ENCODE results near the gene PAPSS1.

PAPSS1 gene

DNA sequence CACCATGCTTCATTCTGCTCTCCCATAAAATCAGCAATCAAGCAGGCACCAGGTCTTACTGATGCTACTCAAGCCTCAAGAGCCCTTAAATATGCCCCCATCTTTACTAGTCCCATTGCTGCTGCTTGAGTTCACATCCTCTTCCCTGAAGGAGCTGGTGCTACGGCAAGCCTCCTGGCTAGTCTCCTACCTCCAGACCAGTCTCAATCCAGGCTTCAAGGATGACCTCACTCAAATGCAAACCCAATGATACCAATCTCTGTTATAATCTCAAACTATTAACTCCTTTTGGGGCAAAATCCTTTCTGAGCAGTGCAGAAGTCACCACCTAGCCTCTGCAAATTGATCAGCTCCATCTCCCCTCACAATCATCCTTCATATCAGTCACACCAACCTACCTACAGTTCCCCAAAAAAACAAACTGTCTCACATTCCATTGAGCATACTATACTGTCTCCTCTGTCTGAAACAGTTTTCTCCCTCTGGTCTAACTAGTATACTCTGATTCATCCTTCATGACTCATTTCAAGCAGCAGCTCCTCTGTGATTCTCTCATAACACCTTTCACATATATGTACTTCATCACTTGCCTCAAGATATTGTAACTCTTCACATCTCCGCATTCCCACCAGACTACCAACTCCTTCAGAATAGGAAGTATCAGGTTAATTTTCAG lies 30.0 kb downstream of the PAPSS1 start:
- Histone ChIP-seq H3K4me2 (ENCODE audit: low read length) (no peak overlapping the region), H3K79me2 (ENCODE audit: control insufficient read depth, low read length) (no peaks in the 10 kb centered on the region), H3F3A (ENCODE audit: control insufficient read depth, insufficient read depth) (no peaks in the 10 kb centered on the region), H3K27me3 (ENCODE audit: control insufficient read depth, low read length) (no peaks in the 10 kb centered on the region), H3K27ac (ENCODE audit: low read depth, low read length) (no peak overlapping the region), H3K4me3 (ENCODE audit: low read length) (no peak overlapping the region), H3K9me3 (ENCODE audit: control insufficient read depth, insufficient read depth, low read length) (no peaks in the 10 kb centered on the region), H3K4me1 (ENCODE audit: control insufficient read depth, low read length) (no peaks in the 10 kb centered on the region), H3K9me2 (replicated peaks; ENCODE audit: control insufficient read depth, low read length) (no peaks in the 10 kb centered on the region), H4K20me1 (ENCODE audit: control insufficient read depth, insufficient read depth, low read depth, low read length) (no peaks in the 10 kb centered on the region), H3K36me3 (ENCODE audit: control insufficient read depth, low read length) (peaks cover 28% of the 10 kb centered on the region)
- TF ChIP-seq, protein P1, sequence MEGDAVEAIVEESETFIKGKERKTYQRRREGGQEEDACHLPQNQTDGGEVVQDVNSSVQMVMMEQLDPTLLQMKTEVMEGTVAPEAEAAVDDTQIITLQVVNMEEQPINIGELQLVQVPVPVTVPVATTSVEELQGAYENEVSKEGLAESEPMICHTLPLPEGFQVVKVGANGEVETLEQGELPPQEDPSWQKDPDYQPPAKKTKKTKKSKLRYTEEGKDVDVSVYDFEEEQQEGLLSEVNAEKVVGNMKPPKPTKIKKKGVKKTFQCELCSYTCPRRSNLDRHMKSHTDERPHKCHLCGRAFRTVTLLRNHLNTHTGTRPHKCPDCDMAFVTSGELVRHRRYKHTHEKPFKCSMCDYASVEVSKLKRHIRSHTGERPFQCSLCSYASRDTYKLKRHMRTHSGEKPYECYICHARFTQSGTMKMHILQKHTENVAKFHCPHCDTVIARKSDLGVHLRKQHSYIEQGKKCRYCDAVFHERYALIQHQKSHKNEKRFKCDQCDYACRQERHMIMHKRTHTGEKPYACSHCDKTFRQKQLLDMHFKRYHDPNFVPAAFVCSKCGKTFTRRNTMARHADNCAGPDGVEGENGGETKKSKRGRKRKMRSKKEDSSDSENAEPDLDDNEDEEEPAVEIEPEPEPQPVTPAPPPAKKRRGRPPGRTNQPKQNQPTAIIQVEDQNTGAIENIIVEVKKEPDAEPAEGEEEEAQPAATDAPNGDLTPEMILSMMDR (IDR thresholded peaks at IDR 0.05; ENCODE audit: low read depth, low read length, poor library complexity, severe bottlenecking), result no peak
- no peak for TF ChIP-seq EZH2phosphoT487 (IDR thresholded peaks at IDR 0.05; ENCODE audit: borderline replicate concordance, low read length)

DNA sequence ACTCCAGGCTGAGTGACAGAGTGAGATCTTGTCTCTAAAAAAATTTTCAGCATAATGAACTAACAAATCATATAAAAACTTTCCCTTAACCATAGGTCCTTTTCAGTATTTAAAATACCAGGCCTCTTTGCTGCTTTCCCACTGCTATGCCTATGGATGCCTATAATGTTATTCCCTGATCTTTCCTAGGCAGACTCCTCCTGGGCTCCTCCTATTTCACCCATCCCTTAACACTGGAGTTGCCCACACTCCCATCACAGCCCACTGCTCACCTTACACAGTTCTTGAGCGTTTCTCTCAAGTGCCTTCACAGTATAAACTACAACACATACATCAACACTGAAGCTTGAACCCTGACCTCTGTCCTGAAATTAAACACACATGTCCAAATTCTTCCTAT lies 31.6 kb downstream of the PAPSS1 start:
- H4K20me1 ChIP-seq (ENCODE audit: control insufficient read depth, insufficient read depth, low read depth, low read length), result no peaks in the 10 kb centered on the region
- H3K27ac ChIP-seq (ENCODE audit: low read depth, low read length), result no peak overlapping the region
- H3K4me2 ChIP-seq (ENCODE audit: low read length), result no peak overlapping the region
- no peaks in the 10 kb centered on the region for H3K9me3 ChIP-seq (ENCODE audit: control insufficient read depth, insufficient read depth, low read length)
- H3K4me3 ChIP-seq (ENCODE audit: low read length), result no peak overlapping the region
- no peaks in the 10 kb centered on the region for H3K9me2 ChIP-seq (replicated peaks; ENCODE audit: control insufficient read depth, low read length)
- no peak for TF ChIP-seq EZH2phosphoT487 (IDR thresholded peaks at IDR 0.05; ENCODE audit: borderline replicate concordance, low read length)
- TF ChIP-seq, protein P1 (IDR thresholded peaks at IDR 0.05; ENCODE audit: low read depth, low read length, poor library complexity, severe bottlenecking), result no peak
- H3K36me3 ChIP-seq (ENCODE audit: control insufficient read depth, low read length), result peaks cover 19% of the 10 kb centered on the region
- H3K27me3 ChIP-seq (ENCODE audit: control insufficient read depth, low read length), result no peaks in the 10 kb centered on the region
- no peaks in the 10 kb centered on the region for H3K79me2 ChIP-seq (ENCODE audit: control insufficient read depth, low read length)
- H3F3A ChIP-seq (ENCODE audit: control insufficient read depth, insufficient read depth), result no peaks in the 10 kb centered on the region
- no peaks in the 10 kb centered on the region for H3K4me1 ChIP-seq (ENCODE audit: control insufficient read depth, low read length)

DNA sequence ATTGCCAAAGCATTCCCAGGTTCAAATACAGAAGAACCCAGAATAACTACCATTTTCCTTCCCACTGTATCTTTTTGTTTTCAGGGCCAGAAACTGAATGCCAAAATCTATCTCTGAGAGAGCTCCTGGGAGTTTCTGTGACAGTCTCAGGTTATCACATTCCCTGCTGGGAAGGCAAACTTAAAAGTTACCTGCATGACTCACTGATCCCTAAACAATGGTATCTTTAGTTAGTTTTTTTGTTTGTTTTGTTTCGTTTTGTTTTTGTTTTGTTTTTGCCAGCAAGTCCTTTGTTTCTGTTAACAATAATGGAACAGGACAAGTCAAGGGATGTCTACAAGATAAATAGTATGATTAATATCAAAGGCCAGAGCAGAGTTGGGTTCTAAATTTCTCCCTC lies 34.3 kb downstream of the PAPSS1 start:
- H3K9me2 ChIP-seq (replicated peaks; ENCODE audit: control insufficient read depth, low read length), result no peaks in the 10 kb centered on the region
- H3K27ac ChIP-seq (ENCODE audit: low read depth, low read length), result no peak overlapping the region
- H4K20me1 ChIP-seq (ENCODE audit: control insufficient read depth, insufficient read depth, low read depth, low read length), result no peaks in the 10 kb centered on the region
- H3K27me3 ChIP-seq (ENCODE audit: control insufficient read depth, low read length), result no peaks in the 10 kb centered on the region
- peaks cover 28% of the 10 kb centered on the region for H3K36me3 ChIP-seq (ENCODE audit: control insufficient read depth, low read length)
- TF ChIP-seq, protein P1 (IDR thresholded peaks at IDR 0.05; ENCODE audit: low read depth, low read length, poor library complexity, severe bottlenecking), result no peak
- TF ChIP-seq EZH2phosphoT487 (IDR thresholded peaks at IDR 0.05; ENCODE audit: borderline replicate concordance, low read length), result no peak
- H3F3A ChIP-seq (ENCODE audit: control insufficient read depth, insufficient read depth), result peaks cover 2% of the 10 kb centered on the region; the same call in 1 of the 2 replicates
- H3K79me2 ChIP-seq (ENCODE audit: control insufficient read depth, low read length), result no peaks in the 10 kb centered on the region
- H3K9me3 ChIP-seq (ENCODE audit: control insufficient read depth, insufficient read depth, low read length), result no peaks in the 10 kb centered on the region
- H3K4me2 ChIP-seq (ENCODE audit: low read length), result no peak overlapping the region
- H3K4me3 ChIP-seq (ENCODE audit: low read length), result no peak overlapping the region
- H3K4me1 ChIP-seq (ENCODE audit: control insufficient read depth, low read length), result no peaks in the 10 kb centered on the region

All from DOHH2 (cell line).